Measurements from ENCODE around the gene KCTD15. TPM values are rescaled to one million over a fixed set of nuclear protein-coding genes. Genes with fewer than 3 reads are reported as not detected.

Gene KCTD15
- total RNA-seq, 4 donors from 2014 or later, result 91.3 to 117 (median 95.0) TPM

GRCh38 chr19:33767898-33768413 is 28.7 kb upstream of the KCTD15 start:
- TF ChIP-seq EP300 (IDR thresholded peaks at IDR 0.05) (no peak), POLR2AphosphoS5 (IDR thresholded peaks at IDR 0.05) (no peak), POLR2A (IDR thresholded peaks at IDR 0.05; ENCODE audit: low read depth) (no peak)
- TF ChIP-seq, protein P1, sequence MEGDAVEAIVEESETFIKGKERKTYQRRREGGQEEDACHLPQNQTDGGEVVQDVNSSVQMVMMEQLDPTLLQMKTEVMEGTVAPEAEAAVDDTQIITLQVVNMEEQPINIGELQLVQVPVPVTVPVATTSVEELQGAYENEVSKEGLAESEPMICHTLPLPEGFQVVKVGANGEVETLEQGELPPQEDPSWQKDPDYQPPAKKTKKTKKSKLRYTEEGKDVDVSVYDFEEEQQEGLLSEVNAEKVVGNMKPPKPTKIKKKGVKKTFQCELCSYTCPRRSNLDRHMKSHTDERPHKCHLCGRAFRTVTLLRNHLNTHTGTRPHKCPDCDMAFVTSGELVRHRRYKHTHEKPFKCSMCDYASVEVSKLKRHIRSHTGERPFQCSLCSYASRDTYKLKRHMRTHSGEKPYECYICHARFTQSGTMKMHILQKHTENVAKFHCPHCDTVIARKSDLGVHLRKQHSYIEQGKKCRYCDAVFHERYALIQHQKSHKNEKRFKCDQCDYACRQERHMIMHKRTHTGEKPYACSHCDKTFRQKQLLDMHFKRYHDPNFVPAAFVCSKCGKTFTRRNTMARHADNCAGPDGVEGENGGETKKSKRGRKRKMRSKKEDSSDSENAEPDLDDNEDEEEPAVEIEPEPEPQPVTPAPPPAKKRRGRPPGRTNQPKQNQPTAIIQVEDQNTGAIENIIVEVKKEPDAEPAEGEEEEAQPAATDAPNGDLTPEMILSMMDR (IDR thresholded peaks at IDR 0.05), result no peak
- intact Hi-C loops (cut with DNase I), result no loop called here
- Histone ChIP-seq H3K27ac (replicated peaks in 1 of 4) (no peak overlapping the region), H3K36me3 (no peaks in the 10 kb centered on the region), H3K4me3 (no peak overlapping the region), H3K4me1 (no peaks in the 10 kb centered on the region), H3K27me3 (peaks cover 0 to 74% (median 2%) of the 10 kb centered on the region in 4 donors), H3K9me3 (no peaks in the 10 kb centered on the region)
- DNase-seq (ENCODE audit: extremely low spot score), result no peak
- WGBS, result 58% methylated on average over 6 of the region's 9 CpGs

DNA sequence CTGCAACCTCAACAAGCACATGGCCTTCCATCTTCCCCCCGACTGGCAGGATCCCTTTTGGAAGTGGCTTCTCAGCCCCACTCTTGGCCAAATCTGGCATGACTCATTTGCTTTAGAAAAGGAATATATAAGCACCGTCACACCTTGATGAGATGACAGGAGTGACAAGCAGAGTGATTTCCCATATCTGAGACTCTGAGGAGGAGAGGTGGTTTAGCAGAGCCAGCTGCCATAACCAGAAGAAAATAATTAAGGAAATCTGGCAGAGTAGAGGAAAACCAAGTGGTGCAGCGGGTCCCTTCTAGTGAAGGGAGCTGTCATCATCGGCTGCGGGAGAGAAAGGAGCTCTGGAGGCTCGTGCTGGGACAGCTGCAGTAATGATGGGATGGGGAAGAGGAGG is 27.5 kb upstream of the KCTD15 start:
- Histone ChIP-seq H3K9me3 (no peaks in the 10 kb centered on the region), H3K4me1 (no peaks in the 10 kb centered on the region), H3K36me3 (no peaks in the 10 kb centered on the region), H3K27ac (replicated peaks in 1 of 4) (no peak overlapping the region), H3K27me3 (peaks cover 0 to 70% (median 2%) of the 10 kb centered on the region in 4 donors), H3K4me3 (no peak overlapping the region)
- WGBS, result 67% methylated on average over 6 of the region's 6 CpGs
- intact Hi-C loops (cut with DNase I), result no loop called here
- no peak for DNase-seq (ENCODE audit: extremely low spot score)
- TF ChIP-seq POLR2A (IDR thresholded peaks at IDR 0.05; ENCODE audit: low read depth), result no peak
- no peak for TF ChIP-seq EP300 (IDR thresholded peaks at IDR 0.05)
- no peak for TF ChIP-seq POLR2AphosphoS5 (IDR thresholded peaks at IDR 0.05)
- TF ChIP-seq, protein P1 (IDR thresholded peaks at IDR 0.05), result no peak

- no peak for DNase-seq (ENCODE audit: extremely low spot score)
- H3K27me3 ChIP-seq, result peaks cover 0 to 78% (median 2%) of the 10 kb centered on the region in 4 donors
- no peaks in the 10 kb centered on the region for H3K4me1 ChIP-seq
- no peaks in the 10 kb centered on the region for H3K36me3 ChIP-seq
- no peak overlapping the region for H3K4me3 ChIP-seq
- 60% methylated on average over 3 of the region's 8 CpGs for WGBS
- no peak overlapping the region for H3K27ac ChIP-seq (replicated peaks in 1 of 4)
- intact Hi-C loops (cut with DNase I), result loop anchor here (2.0 to 10.0 kb wide), 2 partner anchors 339 to 535 kb away; no protein-coding TSS in a partner anchor
- TF ChIP-seq EP300 (IDR thresholded peaks at IDR 0.05), result no peak
- H3K9me3 ChIP-seq, result no peaks in the 10 kb centered on the region
These were observed 26.6 kb upstream of the KCTD15 start for GRCh38 chr19:33770107-33770506.

DNA sequence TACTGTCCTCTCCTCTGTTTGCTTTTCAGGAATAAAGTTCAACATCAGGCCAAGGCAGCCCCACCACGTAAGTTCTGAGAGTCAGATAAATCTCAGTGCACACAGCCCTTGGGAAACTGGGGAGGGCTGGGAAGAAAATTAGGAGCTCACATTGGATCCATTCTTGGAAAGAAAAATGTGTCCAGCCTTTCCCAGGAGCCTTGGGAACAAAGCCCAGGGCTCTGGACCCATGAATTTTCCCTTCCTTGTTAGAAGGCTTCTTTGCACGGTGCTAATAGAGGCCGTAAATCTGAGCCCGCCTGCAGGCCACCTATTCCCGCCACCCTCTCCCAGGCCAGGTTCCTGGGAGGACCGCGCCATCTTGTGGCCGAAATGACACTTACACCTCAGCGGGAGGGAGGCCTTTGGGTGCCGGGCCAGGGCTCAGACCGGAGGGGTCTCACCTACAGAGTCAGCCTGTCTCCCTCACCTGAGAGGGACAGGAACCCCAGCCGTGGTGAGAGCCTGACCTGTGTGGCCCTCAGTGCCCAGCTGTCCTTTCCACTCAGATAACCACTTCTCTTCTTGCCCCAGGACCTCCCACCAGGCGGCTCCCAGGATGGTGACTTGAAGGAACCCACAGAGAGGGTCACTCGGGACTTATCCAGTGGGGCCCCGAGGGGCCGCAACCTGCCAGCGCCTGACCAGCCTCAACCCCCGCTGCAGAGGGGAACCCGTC is 25.1 kb upstream of the KCTD15 start:
- Histone ChIP-seq H3K27ac (replicated peaks in 1 of 4) (no peak overlapping the region), H3K36me3 (no peaks in the 10 kb centered on the region), H3K27me3 (peaks cover 0 to 85% (median 2%) of the 10 kb centered on the region in 4 donors), H3K4me3 (no peak overlapping the region), H3K4me1 (no peaks in the 10 kb centered on the region), H3K9me3 (no peaks in the 10 kb centered on the region)
- TF ChIP-seq POLR2AphosphoS5 (IDR thresholded peaks at IDR 0.05) (no peak), EP300 (IDR thresholded peaks at IDR 0.05) (no peak), POLR2A (IDR thresholded peaks at IDR 0.05; ENCODE audit: low read depth) (no peak)
- TF ChIP-seq, protein P1 (IDR thresholded peaks at IDR 0.05), result peak; percentile 74 to 87 (median 80)
- 15% methylated on average over 12 of the region's 19 CpGs for WGBS
- intact Hi-C loops (cut with DNase I), result loop anchor here (2.0 to 10.0 kb wide), 2 partner anchors 341 to 537 kb away; no protein-coding TSS in a partner anchor
- no peak for DNase-seq (ENCODE audit: extremely low spot score)

DNA sequence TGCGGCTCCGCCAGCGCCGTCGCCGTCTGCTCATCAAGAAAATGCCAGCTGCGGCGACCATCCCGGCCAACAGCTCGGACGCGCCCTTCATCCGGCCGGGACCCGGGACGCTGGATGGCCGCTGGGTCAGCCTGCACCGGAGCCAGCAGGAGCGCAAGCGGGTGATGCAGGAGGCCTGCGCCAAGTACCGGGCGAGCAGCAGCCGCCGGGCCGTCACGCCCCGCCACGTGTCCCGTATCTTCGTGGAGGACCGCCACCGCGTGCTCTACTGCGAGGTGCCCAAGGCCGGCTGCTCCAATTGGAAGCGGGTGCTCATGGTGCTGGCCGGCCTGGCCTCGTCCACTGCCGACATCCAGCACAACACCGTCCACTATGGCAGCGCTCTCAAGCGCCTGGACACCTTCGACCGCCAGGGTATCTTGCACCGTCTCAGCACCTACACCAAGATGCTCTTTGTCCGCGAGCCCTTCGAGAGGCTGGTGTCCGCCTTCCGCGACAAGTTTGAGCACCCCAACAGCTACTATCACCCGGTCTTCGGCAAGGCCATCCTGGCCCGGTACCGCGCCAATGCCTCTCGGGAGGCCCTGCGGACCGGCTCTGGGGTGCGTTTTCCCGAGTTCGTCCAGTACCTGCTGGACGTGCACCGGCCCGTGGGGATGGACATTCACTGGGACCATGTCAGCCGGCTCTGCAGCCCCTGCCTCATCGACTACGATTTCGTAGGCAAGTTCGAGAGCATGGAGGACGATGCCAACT is 24.4 kb upstream of the KCTD15 start:
- WGBS, result 93% methylated on average over 36 of the region's 72 CpGs
- H3K36me3 ChIP-seq, result no peaks in the 10 kb centered on the region
- H3K9me3 ChIP-seq, result no peaks in the 10 kb centered on the region
- H3K27ac ChIP-seq (replicated peaks in 1 of 4), result no peak overlapping the region
- peaks cover 0 to 85% (median 2%) of the 10 kb centered on the region in 4 donors for H3K27me3 ChIP-seq
- H3K4me1 ChIP-seq, result no peaks in the 10 kb centered on the region
- intact Hi-C loops (cut with DNase I), result loop anchor here (10.0 kb wide), 1 partner anchor 537 kb away; no protein-coding TSS in a partner anchor
- no peak overlapping the region for H3K4me3 ChIP-seq
- TF ChIP-seq EP300 (IDR thresholded peaks at IDR 0.05), result no peak
- TF ChIP-seq POLR2A (IDR thresholded peaks at IDR 0.05; ENCODE audit: low read depth), result no peak
- no peak for DNase-seq (ENCODE audit: extremely low spot score)

Measured in esophagus muscularis mucosa (tissue), 4 donors.